HPDE6-E6E7 (cell line): ENCODE data around the gene MAP2K3.
"Not testable (repeated sequence)": the region's sequence is repeated elsewhere in the genome, so short reads cannot be mapped to it uniquely, and the experiment has no call there.

Experiments used
- DNase-seq: peaks from one replicate; pipeline ENCODE4 v3.0.0; 2011; ENCODE audit warnings: missing footprints; ENCODE audit errors: extremely low spot score

Gene MAP2K3

GRCh38 chr17:21310061-21310765 lies 25.7 kb downstream of the MAP2K3 start:
- not testable (repeated sequence) for DNase-seq

- DNase-seq: not testable (repeated sequence)
Measured at GRCh38 chr17:21310766-21311602, 26.5 kb downstream of the MAP2K3 start.

- no peak for DNase-seq
Measured at GRCh38 chr17:21313320-21313719, 28.8 kb downstream of the MAP2K3 start.

- DNase-seq: not testable (repeated sequence)
Measured at GRCh38 chr17:21313761-21314160, 29.2 kb downstream of the MAP2K3 start.

- DNase-seq: not testable (repeated sequence)
Measured at GRCh38 chr17:21314261-21314664, 29.8 kb downstream of the MAP2K3 start.

- not testable (repeated sequence) for DNase-seq
Measured at GRCh38 chr17:21314701-21315111, 30.2 kb downstream of the MAP2K3 start.

- DNase-seq: not testable (repeated sequence)
Measured at GRCh38 chr17:21315246-21316000, 30.9 kb downstream of the MAP2K3 start.

- DNase-seq: not testable (repeated sequence)
Measured at GRCh38 chr17:21316212-21316886, 31.8 kb downstream of the MAP2K3 start.

GRCh38 chr17:21316887-21317500 lies 32.5 kb downstream of the MAP2K3 start:
- DNase-seq: not testable (repeated sequence)

GRCh38 chr17:21317821-21318220 lies 33.3 kb downstream of the MAP2K3 start:
- not testable (repeated sequence) for DNase-seq

GRCh38 chr17:21318439-21318838 lies 33.9 kb downstream of the MAP2K3 start:
- no peak for DNase-seq

GRCh38 chr17:21318856-21319255 lies 34.3 kb downstream of the MAP2K3 start:
- not testable (repeated sequence) for DNase-seq

- DNase-seq: not testable (repeated sequence)
Measured at GRCh38 chr17:21319256-21319655, 34.7 kb downstream of the MAP2K3 start.

- DNase-seq: not testable (repeated sequence)
Measured at GRCh38 chr17:21319686-21320375, 35.3 kb downstream of the MAP2K3 start.

- not testable (repeated sequence) for DNase-seq
Measured at GRCh38 chr17:21320430-21320829, 35.9 kb downstream of the MAP2K3 start.

GRCh38 chr17:21321061-21321460 lies 36.5 kb downstream of the MAP2K3 start:
- not testable (repeated sequence) for DNase-seq

- DNase-seq: not testable (repeated sequence)
Measured at GRCh38 chr17:21321744-21322191, 37.3 kb downstream of the MAP2K3 start.

GRCh38 chr17:21323257-21324111 lies 39.0 kb downstream of the MAP2K3 start:
- not testable (repeated sequence) for DNase-seq

GRCh38 chr17:21324741-21325140 lies 40.2 kb downstream of the MAP2K3 start:
- DNase-seq: not testable (repeated sequence)
